DMS53 treated with DMSO at 0.1 percent for 48 hours (cell line): ENCODE measurements around the gene LDAH.
A peak's percentile ranks its signal among the peaks of the same experiment; 100 is the strongest.

Experiments
- DNase-seq: peaks from one replicate; lab custom pipeline; 2025; ENCODE audit not compliant: unreplicated experiment; lab: John Stamatoyannopoulos, UW

LDAH gene

GRCh38 chr2:20684581-20685063 is 138.3 kb downstream of the LDAH start:
- no peak for DNase-seq

GRCh38 chr2:20682167-20682920 is 140.6 kb downstream of the LDAH start:
- DNase-seq: no peak

GRCh38 chr2:20680744-20681375 is 142.0 kb downstream of the LDAH start:
- DNase-seq: no peak

GRCh38 chr2:20678780-20679179 is 144.1 kb downstream of the LDAH start:
- DNase-seq: no peak

GRCh38 chr2:20678086-20678395 is 144.9 kb downstream of the LDAH start:
- DNase-seq: no peak

- DNase-seq: no peak
Measured at GRCh38 chr2:20677301-20678085, 145.4 kb downstream of the LDAH start.

- peak; percentile 18 for DNase-seq
Measured at GRCh38 chr2:20676353-20677215, 146.3 kb downstream of the LDAH start.

- DNase-seq: peak; percentile 17
Measured at GRCh38 chr2:20675701-20676352, 147.1 kb downstream of the LDAH start.

- no peak for DNase-seq
Measured at GRCh38 chr2:20674974-20675679, 147.8 kb downstream of the LDAH start.

GRCh38 chr2:20674309-20674965 is 148.5 kb downstream of the LDAH start:
- no peak for DNase-seq

- no peak for DNase-seq
Measured at GRCh38 chr2:20673686-20674308, 149.1 kb downstream of the LDAH start.

GRCh38 chr2:20672201-20672951 is 150.5 kb downstream of the LDAH start:
- DNase-seq: no peak

- DNase-seq: no peak
Measured at GRCh38 chr2:20671736-20672080, 151.2 kb downstream of the LDAH start.

GRCh38 chr2:20671036-20671735 is 151.7 kb downstream of the LDAH start:
- DNase-seq: no peak

GRCh38 chr2:20670315-20671035 is 152.4 kb downstream of the LDAH start:
- no peak for DNase-seq

- DNase-seq: no peak
Measured at GRCh38 chr2:20669562-20670314, 153.2 kb downstream of the LDAH start.
